Ramos (cell line): Measurements from ENCODE around the gene STARD7.

Experiments
- in situ Hi-C: fragments of 300-500 bp; cut with MboI; formaldehyde crosslinking; loops from one replicate; pipeline ENCODE4 v1.14.3; 2022; ENCODE audit warnings: low sequenced_read_pairs; ENCODE audit not compliant: unreplicated experiment

STARD7 gene

GRCh38 chr2:96202152-96202854 is 6.3 kb downstream of the STARD7 start:
- in situ Hi-C loops: no loop called here

GRCh38 chr2:96201338-96201737 is 7.3 kb downstream of the STARD7 start:
- in situ Hi-C loops: no loop called here

- in situ Hi-C loops: no loop called here
These were observed 9.7 kb downstream of the STARD7 start for GRCh38 chr2:96198921-96199320.

GRCh38 chr2:96197546-96198255 is 10.9 kb downstream of the STARD7 start:
- in situ Hi-C loops: no loop called here

GRCh38 chr2:96195410-96196066 is 13.1 kb downstream of the STARD7 start:
- in situ Hi-C loops: no loop called here

DNA sequence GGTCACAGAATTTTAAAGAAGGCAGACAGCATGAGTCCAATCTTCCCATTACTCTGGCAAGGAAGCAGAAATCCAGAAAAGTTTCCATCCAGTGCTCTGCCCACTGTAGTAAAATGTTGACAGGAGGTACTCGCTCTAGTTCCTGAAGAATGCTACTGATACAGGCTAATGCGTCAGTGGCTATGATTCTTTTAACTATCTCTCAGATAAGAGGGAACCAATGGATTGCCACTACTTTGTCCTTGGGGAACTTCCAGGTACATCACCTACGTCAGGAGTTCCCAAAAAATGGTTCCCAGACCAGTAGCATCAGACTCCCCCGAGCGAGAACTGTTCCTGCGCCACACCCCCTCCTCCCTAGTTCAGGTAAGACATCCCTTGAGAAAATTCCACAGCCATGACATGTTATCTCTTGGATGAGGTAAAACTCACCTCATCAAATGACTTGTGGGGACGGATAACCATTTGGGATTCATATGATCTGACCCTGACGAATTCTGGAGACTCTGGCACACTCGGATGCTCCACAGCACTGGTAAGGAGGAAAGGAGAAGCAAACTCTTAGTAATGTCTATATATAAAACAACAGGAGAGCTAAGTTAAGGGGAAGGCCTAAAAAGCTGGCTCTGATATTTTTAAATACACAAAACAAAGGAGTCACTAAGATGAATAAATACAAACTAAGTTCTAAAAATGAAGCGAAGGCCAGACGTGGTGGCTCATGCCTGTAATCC is 16.5 kb downstream of the STARD7 start:
- in situ Hi-C loops: no loop called here

DNA sequence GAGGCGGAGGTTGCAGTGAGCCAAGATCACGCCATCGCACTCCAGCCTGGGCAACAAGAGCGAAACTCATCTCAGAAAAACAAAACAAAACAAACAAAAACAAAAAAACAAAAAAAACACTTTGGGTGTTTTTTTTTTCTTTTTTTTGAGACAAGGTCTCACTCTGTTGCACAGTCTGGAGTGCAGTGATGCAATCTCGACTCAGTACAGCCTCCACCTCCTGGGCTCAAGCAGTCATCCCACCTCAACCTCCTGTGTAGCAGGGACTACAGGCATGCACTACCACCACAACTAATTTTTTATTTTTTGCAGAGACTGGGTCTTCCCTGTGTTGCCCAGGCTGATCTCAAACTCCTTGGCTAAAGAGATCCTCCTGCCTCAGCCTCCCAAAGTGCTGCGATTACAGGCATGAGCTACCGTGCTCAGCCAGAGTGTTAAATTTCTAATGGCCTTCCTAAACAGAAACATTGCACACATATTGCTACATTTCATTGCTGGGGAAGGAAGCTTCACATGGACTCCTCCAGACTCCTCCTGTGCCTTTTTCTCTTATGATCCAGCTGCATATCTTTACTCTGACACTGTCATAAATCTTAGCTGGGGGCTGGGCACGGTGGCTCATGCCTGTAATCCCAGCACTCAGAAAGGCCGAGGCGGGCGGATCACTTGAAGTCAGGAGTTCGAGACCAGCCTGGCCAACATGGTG is 19.7 kb downstream of the STARD7 start:
- in situ Hi-C loops: no loop called here

DNA sequence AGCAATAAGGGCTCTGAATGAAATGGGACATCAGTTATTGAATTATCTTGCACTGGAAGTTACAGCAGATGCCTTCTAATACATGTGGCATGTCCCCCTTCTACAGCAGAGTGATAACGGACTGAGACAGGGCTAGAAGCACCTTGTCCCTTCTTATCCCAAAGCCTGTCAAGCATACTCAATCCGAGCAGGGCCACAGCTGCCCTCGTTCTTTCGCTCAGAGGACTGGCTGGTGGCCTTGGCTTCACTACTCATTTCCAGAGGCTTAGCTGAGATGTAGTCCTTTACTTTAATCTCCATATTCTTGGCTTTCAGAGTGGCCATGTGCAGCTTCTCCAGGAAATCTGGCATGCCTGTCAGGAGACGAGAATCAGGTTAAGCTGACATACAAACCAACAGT is 22.1 kb downstream of the STARD7 start:
- in situ Hi-C loops: no loop called here

DNA sequence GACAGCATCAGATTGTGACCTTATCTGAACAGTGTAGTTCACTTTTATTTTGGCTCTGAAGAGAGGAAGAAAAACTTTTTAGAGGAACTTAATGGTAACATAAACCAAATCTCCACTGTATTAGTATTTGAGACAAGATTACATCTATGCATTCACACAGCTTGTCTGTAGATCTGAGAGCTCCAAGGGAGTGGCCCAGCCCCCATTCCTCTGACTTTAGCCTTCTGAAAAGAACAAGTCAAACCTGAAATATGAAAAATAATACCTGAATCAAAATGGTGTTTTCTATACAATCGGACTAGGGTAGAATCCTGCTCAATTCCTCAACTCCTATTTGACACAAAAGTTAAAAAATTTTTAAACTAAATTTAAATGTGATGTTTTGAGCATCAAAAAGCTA is 23.1 kb downstream of the STARD7 start:
- in situ Hi-C loops: no loop called here

GRCh38 chr2:96184989-96185388 is 23.6 kb downstream of the STARD7 start:
- in situ Hi-C loops: no loop called here

DNA sequence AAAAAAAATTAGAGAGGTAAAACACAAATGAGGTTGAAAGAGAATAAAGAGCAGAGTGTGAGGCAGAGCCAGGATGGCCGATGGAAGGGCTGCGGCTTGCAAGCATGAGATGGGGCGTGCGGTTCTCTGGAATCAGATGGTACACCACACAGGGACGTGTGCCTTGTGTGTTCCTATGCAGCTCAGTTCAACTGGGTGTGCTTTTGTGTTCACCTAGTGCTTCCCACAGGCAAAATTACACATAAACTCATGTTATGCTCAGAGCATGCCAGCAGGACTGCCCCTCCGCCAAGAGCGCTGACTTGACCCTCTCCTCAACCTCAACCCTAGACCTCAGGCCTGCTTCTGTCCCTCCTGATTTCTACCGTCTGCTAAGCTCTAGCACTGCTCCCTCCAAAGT is 24.4 kb downstream of the STARD7 start:
- in situ Hi-C loops: no loop called here

DNA sequence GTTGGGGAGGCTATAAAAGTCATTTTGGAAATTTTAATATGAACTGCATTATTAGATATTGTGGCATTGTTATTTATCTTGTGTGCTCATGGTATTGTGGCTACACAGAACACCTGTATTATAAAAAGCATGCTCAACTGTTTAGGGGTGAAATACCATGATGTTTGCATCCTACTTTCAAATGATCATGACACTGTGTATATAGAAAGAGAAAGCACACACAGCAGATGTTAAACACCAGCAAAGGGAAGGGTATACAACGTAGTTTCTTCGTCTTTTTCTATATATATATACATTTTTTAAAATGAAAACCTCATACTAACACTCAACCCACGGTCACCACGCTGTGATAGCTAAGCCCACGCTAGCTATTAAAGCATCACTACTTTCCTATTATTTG is 27.1 kb downstream of the STARD7 start:
- in situ Hi-C loops: no loop called here

DNA sequence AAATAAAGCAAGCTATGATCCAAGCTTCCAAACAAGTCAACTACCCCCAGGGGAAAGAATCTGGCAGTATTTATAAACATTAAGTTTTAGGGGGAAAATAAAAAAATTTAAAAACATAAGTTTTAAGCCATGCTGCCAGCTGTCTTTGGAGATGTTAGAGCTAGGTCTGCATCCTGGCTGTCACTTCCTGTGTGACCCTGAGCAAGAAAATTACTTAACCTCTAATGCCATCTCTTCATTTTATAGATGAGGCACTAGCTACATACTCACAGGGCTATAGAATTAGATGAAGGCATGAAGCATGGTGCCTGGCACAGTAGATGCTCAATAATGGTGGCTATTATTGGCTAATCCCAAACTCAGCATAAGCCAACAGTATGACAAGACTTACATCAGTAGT is 28.1 kb downstream of the STARD7 start:
- in situ Hi-C loops: no loop called here

- in situ Hi-C loops: no loop called here
These were observed 28.6 kb downstream of the STARD7 start for GRCh38 chr2:96180002-96180401.

DNA sequence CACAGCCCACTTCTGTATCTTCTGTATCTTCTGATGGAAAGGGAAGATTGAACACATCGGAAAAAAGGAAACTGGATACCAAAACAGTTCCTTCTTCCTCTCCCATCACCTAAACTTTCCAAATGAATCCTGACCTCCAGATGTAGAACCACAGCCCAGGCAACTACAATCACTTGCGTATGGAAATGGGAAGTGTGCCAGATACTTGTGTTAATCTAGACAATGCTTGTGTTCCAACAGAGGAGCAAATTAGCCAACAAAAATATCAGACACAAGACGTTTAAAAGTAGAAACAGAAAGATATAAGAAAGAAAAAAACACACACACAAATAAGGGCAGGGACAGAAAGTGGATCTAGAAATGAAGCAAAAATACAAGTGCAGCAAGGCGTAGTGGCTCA is 32.0 kb downstream of the STARD7 start:
- in situ Hi-C loops: no loop called here

- in situ Hi-C loops: no loop called here
These were observed 32.7 kb downstream of the STARD7 start for GRCh38 chr2:96175951-96176350.

GRCh38 chr2:96174251-96175144 is 34.1 kb downstream of the STARD7 start:
- in situ Hi-C loops: loop anchor here (5.0 kb wide), 1 partner anchor 37 kb away; the partner anchor contains the start of gene ASTL

GRCh38 chr2:96171831-96172230 is 36.8 kb downstream of the STARD7 start:
- in situ Hi-C loops: loop anchor here (5.0 kb wide), 1 partner anchor 35 kb away; the partner anchor contains the start of gene ASTL

GRCh38 chr2:96170626-96171025 is 38.0 kb downstream of the STARD7 start:
- in situ Hi-C loops: loop anchor here (5.0 kb wide), 1 partner anchor 33 kb away; the partner anchor contains the start of gene ASTL
